GM23338 (cell line): ENCODE measurements around the gene SRGAP2C. TPM values are rescaled to one million over a fixed set of nuclear protein-coding genes. Genes with fewer than 3 reads are reported as not detected.
"Not testable (repeated sequence)": the region's sequence is repeated elsewhere in the genome, so short reads cannot be mapped to it uniquely, and the experiment has no call there.

ENCODE experiments used
- ATAC-seq: fragments of 200-7000 bp; cut with Tn5 transposase; 3 replicates; pipeline ENCODE4 v1.9.1; 2020
- DNase-seq: peaks from one replicate; pipeline ENCODE4 v3.0.0-alpha.2; 2015; ENCODE audit warnings: low spot score
- H2AFZ ChIP-seq: fragments of 200-600 bp; sonication (generic); 2 replicates; pipeline ENCODE4 v1.8.0; 2016; ENCODE audit warnings: antibody characterized with exemption, mild to moderate bottlenecking, moderate library complexity
- H3F3A ChIP-seq: fragments of 200-600 bp; sonication (generic); replicated peaks from 2 replicates; pipeline ENCODE4 v1.8.0; 2017; ENCODE audit warnings: antibody characterized with exemption, mixed run types, low read depth
- H3K27ac ChIP-seq: fragments of 200-600 bp; sonication (generic); 2 replicates; pipeline ENCODE4 v1.6.1; 2016; ENCODE audit warnings: low read depth
- H3K27me3 ChIP-seq: fragments of 200-600 bp; sonication (generic); 2 replicates; pipeline ENCODE4 v1.8.0; 2016; ENCODE audit warnings: mild to moderate bottlenecking, mixed run types, moderate library complexity; ENCODE audit not compliant: insufficient read depth
- H3K36me3 ChIP-seq: fragments of 200-600 bp; sonication (generic); 2 replicates; pipeline ENCODE4 v1.8.0; 2016; ENCODE audit warnings: mild to moderate bottlenecking; ENCODE audit not compliant: insufficient read depth
- H3K4me1 ChIP-seq: fragments of 200-600 bp; sonication (generic); 2 replicates; pipeline ENCODE4 v1.8.0; 2016; ENCODE audit warnings: mild to moderate bottlenecking, moderate library complexity; ENCODE audit not compliant: insufficient read depth
- H3K4me2 ChIP-seq: fragments of 200-600 bp; sonication (generic); 2 replicates; pipeline ENCODE4 v1.7.1; 2017; ENCODE audit warnings: mixed run types
- H3K4me3 ChIP-seq: fragments of 200-600 bp; sonication (generic); 2 replicates; pipeline ENCODE4 v1.6.1; 2016; ENCODE audit warnings: mixed run types
- H3K79me2 ChIP-seq: fragments of 200-600 bp; sonication (generic); replicated peaks from 2 replicates; pipeline ENCODE4 v1.8.0; 2017; ENCODE audit warnings: mild to moderate bottlenecking; ENCODE audit not compliant: insufficient read depth
- H3K9me2 ChIP-seq: fragments of 200-600 bp; sonication (generic); 2 replicates; pipeline ENCODE4 v1.8.0; 2017; ENCODE audit not compliant: insufficient read depth
- H4K20me1 ChIP-seq: fragments of 200-600 bp; sonication (generic); replicated peaks from 2 replicates; pipeline ENCODE4 v1.8.0; 2017; ENCODE audit warnings: mild to moderate bottlenecking; ENCODE audit not compliant: insufficient read depth
- H3K27ac Mint-ChIP-seq: 2 replicates; pipeline ENCODE4 v1.8.0; 2020; ENCODE audit warnings: inconsistent platforms, mild to moderate bottlenecking, moderate library complexity, mixed read lengths
- H3K27me3 Mint-ChIP-seq: 3 replicates; pipeline ENCODE4 v1.8.0; 2022; ENCODE audit warnings: low read depth, mild to moderate bottlenecking, moderate library complexity, mixed read lengths, inconsistent platforms; ENCODE audit not compliant: insufficient read depth, poor library complexity
- H3K36me3 Mint-ChIP-seq: 3 replicates; pipeline ENCODE4 v1.8.0; 2021; ENCODE audit warnings: low read depth, mild to moderate bottlenecking, inconsistent platforms, moderate library complexity, mixed read lengths
- H3K4me1 Mint-ChIP-seq: 3 replicates; pipeline ENCODE4 v1.8.0; 2020; ENCODE audit warnings: mild to moderate bottlenecking, inconsistent platforms, mixed read lengths
- H3K4me3 Mint-ChIP-seq: 3 replicates; pipeline ENCODE4 v1.8.0; 2021; ENCODE audit warnings: moderate library complexity, mild to moderate bottlenecking, inconsistent platforms, mixed read lengths
- H3K9me3 Mint-ChIP-seq: 3 replicates; pipeline ENCODE4 v1.8.0; 2020; ENCODE audit warnings: moderate library complexity, mild to moderate bottlenecking, inconsistent platforms, mixed read lengths
- polyA plus RNA-seq: library from polyadenylated mRNA; unstranded; fragments of >200 nt; fragmentation: Nextera tagmentation; extraction: Ambion mirVana; gene quantifications from 2 replicates; pipeline ENCODE4 v1.2.1, GENCODE V29; 2016
- total RNA-seq: library from RNA; depleted of rRNA; stranded (reverse); fragments of >200 nt; shearing (Covaris generic); gene quantifications from 2 replicates; pipeline ENCODE4 v1.2.3, GENCODE V29; 2014

The SRGAP2C gene
- total and polyA plus RNA-seq, 2 experiments from 2014 or later, result 18.0 to 20.4 TPM

DNA sequence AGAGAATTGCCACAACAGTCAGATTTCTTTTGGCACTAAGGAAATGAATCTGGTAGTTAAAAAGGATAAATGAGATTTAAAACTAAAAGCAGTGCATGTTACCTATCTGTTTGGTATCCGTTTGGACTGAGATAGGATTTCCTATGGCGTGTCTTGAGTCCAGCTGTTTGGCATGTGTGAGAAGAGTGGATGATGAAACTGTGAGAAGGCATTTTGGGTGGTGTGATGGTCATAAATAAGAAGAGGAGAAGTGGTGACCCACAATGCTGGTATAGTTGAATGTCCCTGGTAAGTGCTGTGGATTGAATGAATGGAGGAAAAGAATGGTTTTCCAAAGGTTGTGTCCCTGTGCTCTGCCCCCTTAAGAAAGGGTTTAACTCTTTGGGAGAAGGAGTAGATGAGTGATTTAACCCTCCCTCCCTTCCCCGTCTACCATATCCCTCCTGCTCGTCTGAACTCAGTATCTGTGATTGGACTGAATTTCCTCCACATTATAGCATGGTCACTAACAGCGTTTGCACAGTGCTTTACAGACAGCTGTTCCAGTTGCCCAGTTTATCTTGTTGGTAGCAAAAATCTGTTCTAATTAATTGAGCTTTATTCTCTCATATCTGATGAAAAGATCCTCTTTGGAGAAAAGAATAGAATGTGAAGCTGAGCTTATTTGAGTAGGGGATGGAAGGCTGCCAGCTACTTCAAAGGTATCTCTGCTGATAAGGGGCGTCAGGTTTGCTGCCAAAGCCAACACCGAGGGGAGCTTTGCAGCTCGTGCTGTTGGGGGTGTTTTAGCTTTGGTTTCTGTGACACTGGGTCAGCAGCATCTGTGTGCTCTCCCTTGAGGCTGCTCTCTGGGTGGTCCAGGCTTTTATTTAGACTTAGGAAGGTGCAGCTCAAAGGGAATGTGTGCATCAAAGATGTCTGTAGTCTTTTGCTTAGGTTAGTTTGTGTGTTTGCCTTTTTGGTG lies 148.1 kb downstream of the SRGAP2C start:
- not testable (repeated sequence) for H3K4me2 ChIP-seq, DNase-seq, H3K4me3 ChIP-seq, H3K27ac ChIP-seq, H4K20me1 ChIP-seq, H3F3A ChIP-seq, H3K9me3 Mint-ChIP-seq, H3K4me1 Mint-ChIP-seq, H3K27me3 ChIP-seq, H3K36me3 ChIP-seq, H3K4me3 Mint-ChIP-seq, H3K9me2 ChIP-seq, H3K79me2 ChIP-seq, H3K27ac Mint-ChIP-seq, H3K4me1 ChIP-seq, H3K27me3 Mint-ChIP-seq, H3K36me3 Mint-ChIP-seq, H2AFZ ChIP-seq
- ATAC-seq, result peak; percentile 82

GRCh38 chr1:121337958-121338357 lies 153.2 kb downstream of the SRGAP2C start:
- not testable (repeated sequence) for H3K36me3 Mint-ChIP-seq, H3K27me3 Mint-ChIP-seq, ATAC-seq, H3K4me3 ChIP-seq, H3K4me3 Mint-ChIP-seq, H3K79me2 ChIP-seq, H3K27ac ChIP-seq, H4K20me1 ChIP-seq, H3K4me1 ChIP-seq, H3K9me3 Mint-ChIP-seq, H2AFZ ChIP-seq, H3K36me3 ChIP-seq, H3K27ac Mint-ChIP-seq, H3K27me3 ChIP-seq, H3K4me1 Mint-ChIP-seq, H3F3A ChIP-seq, H3K4me2 ChIP-seq, DNase-seq, H3K9me2 ChIP-seq

GRCh38 chr1:121339611-121340010 lies 154.8 kb downstream of the SRGAP2C start:
- H3K27me3 ChIP-seq, DNase-seq: not testable (repeated sequence)

GRCh38 chr1:121343311-121343906 lies 158.6 kb downstream of the SRGAP2C start:
- not testable (repeated sequence) for H3K27me3 Mint-ChIP-seq, DNase-seq, H2AFZ ChIP-seq, H4K20me1 ChIP-seq, H3K4me2 ChIP-seq, H3K27ac Mint-ChIP-seq, H3K36me3 ChIP-seq, H3K27me3 ChIP-seq, H3F3A ChIP-seq, ATAC-seq, H3K9me2 ChIP-seq, H3K36me3 Mint-ChIP-seq, H3K4me3 Mint-ChIP-seq, H3K4me1 ChIP-seq, H3K79me2 ChIP-seq, H3K4me3 ChIP-seq, H3K4me1 Mint-ChIP-seq, H3K9me3 Mint-ChIP-seq, H3K27ac ChIP-seq

More at GRCh38 chr1:121339611-121340010, 154.8 kb downstream of the SRGAP2C start:
- H2AFZ ChIP-seq, H3K4me2 ChIP-seq, H3K27ac ChIP-seq, H3K4me1 ChIP-seq, H3F3A ChIP-seq, H3K9me2 ChIP-seq, H3K4me3 Mint-ChIP-seq, H3K27ac Mint-ChIP-seq, H3K9me3 Mint-ChIP-seq, H3K4me1 Mint-ChIP-seq, H3K27me3 Mint-ChIP-seq, H3K4me3 ChIP-seq, H3K36me3 Mint-ChIP-seq, H3K36me3 ChIP-seq, H4K20me1 ChIP-seq, H3K79me2 ChIP-seq: not testable (repeated sequence)
- ATAC-seq, result peak; percentile 69

DNA sequence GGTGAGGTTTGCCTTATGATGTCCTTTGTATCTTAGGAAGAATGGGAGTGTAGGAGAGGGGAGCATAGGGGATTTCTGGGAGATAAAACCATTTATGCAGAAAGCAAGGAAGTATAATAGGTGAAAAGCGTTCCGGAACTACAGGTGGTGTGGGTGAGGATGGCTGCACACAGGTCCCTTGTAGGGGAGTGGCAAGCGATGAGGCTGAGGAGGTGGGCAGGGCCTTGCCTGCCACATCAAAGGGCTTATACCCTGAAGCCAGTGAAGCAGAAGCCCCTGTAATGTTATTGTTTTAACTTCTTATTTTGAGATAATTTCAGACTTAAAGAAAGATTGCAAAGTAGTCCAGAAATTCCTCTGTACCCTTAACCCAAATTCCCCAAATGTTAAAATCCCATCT lies 159.6 kb downstream of the SRGAP2C start:
- H3K27ac Mint-ChIP-seq, H3K27me3 ChIP-seq, H3K4me2 ChIP-seq, H3K4me3 ChIP-seq, H3K36me3 ChIP-seq, DNase-seq, H3K9me2 ChIP-seq, H3K27ac ChIP-seq, H3K36me3 Mint-ChIP-seq, H4K20me1 ChIP-seq, H3K79me2 ChIP-seq, H2AFZ ChIP-seq, H3K4me1 Mint-ChIP-seq, H3K4me3 Mint-ChIP-seq, H3K4me1 ChIP-seq, H3K27me3 Mint-ChIP-seq, H3F3A ChIP-seq, ATAC-seq, H3K9me3 Mint-ChIP-seq: not testable (repeated sequence)

DNA sequence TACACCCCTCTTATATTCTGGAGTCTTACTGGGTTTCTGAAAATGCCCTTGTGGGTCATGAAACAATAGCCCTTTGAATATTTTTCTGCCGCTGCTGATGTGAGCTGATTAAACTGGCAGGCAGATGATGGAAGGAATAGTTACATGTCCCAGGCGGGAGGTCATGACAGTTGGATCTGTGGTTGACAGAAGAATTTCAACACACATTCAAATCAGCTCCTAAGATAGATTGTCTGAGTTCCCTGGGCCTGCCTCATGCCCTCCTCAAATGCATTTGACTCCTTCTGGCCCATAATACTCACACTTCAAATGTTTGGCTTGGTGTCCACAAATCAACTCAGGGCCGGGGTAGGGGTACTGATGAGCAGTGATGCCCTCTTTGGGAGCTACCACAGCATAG lies 161.9 kb downstream of the SRGAP2C start:
- not testable (repeated sequence) for H3K27me3 Mint-ChIP-seq, H3K27ac Mint-ChIP-seq, DNase-seq, H4K20me1 ChIP-seq, H3K4me1 ChIP-seq, H3K36me3 Mint-ChIP-seq, H3K27me3 ChIP-seq, H3K4me3 Mint-ChIP-seq, H3F3A ChIP-seq, H3K4me1 Mint-ChIP-seq, H3K79me2 ChIP-seq, H3K27ac ChIP-seq, H3K9me2 ChIP-seq, H2AFZ ChIP-seq, H3K4me3 ChIP-seq, H3K36me3 ChIP-seq, ATAC-seq, H3K4me2 ChIP-seq, H3K9me3 Mint-ChIP-seq
